Stimulated activated naive CD8-positive, alpha-beta T cell treated with anti-CD3 and anti-CD28 coated beads, Interleukin-15, Interleukin-2, amounts not matched to agents 100 ng/mL and 50 ng/mL, for 24 hours (primary cell): ENCODE data around the gene AGPAT4.
"Not testable (repeated sequence)": the region's sequence is repeated elsewhere in the genome, so short reads cannot be mapped to it uniquely, and the experiment has no call there.

ENCODE experiments used
- H3K27ac Mint-ChIP-seq: one replicate; pipeline ENCODE4 v1.8.0; 2021; ENCODE audit warnings: mild to moderate bottlenecking, mixed read lengths
- H3K27me3 Mint-ChIP-seq: one replicate; pipeline ENCODE4 v1.8.0; 2021; ENCODE audit warnings: mixed read lengths
- H3K36me3 Mint-ChIP-seq: one replicate; pipeline ENCODE4 v1.8.0; 2021; ENCODE audit warnings: low read depth, mixed read lengths
- H3K4me1 Mint-ChIP-seq: one replicate; pipeline ENCODE4 v1.8.0; 2021; ENCODE audit warnings: low read depth, mixed read lengths
- H3K4me3 Mint-ChIP-seq: one replicate; pipeline ENCODE4 v1.8.0; 2021; ENCODE audit warnings: mild to moderate bottlenecking, mixed read lengths
- H3K9me3 Mint-ChIP-seq: one replicate; pipeline ENCODE4 v1.8.0; 2021; ENCODE audit warnings: mixed read lengths

The AGPAT4 gene, protein sequence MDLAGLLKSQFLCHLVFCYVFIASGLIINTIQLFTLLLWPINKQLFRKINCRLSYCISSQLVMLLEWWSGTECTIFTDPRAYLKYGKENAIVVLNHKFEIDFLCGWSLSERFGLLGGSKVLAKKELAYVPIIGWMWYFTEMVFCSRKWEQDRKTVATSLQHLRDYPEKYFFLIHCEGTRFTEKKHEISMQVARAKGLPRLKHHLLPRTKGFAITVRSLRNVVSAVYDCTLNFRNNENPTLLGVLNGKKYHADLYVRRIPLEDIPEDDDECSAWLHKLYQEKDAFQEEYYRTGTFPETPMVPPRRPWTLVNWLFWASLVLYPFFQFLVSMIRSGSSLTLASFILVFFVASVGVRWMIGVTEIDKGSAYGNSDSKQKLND

DNA sequence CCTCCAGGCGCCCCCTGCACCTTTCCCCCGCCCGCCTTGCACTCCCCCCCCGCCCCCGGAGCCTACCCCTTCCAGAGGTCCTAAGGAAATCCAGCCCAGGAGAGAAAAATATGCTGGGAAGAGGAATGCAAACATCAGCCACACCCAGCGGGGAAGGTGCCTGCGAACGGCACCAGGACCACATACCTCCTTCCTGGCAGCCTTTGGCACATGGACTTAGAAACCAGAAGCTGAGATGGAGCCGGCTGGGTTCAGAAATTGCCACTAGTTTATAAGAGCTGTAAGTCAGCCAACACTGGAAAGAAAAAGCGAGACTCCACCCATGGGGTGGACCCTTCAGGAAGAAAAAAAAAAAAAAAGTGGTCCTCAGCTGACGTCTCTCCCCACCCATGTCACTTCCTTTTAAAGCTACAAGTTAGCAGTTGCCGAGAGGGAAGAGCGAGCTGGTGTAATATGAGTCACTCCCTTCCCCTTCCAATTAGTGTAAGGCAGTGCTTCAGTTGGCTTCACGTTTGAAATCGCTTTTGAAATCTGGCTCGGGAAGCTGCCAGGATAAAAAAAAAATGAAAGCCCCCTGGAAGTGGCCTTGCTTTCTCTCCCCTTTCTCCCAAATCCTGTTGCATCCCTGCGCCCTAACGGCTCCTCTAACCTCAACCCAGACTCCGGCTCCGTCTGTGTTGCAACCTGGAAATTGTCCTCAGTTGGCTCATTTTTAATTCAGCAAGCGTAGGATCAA is at the start of gene AGPAT4:
AGPAT4 (minus strand) TSS at position 310 of the 736 bp plus-strand sequence. CDS start 41,848 bp downstream, outside the sequence.
- peak within 1 kb of the TSS; percentile 85 for H3K27ac Mint-ChIP-seq
- peaks cover 23% of the 10 kb centered on the region for H3K4me1 Mint-ChIP-seq
- peak within 1 kb of the TSS; percentile 80 for H3K4me3 Mint-ChIP-seq
- H3K36me3 Mint-ChIP-seq, result peaks cover 4% of the 10 kb centered on the region
- peaks cover 13% of the 10 kb centered on the region for H3K27me3 Mint-ChIP-seq
- no peaks in the 10 kb centered on the region for H3K9me3 Mint-ChIP-seq

DNA sequence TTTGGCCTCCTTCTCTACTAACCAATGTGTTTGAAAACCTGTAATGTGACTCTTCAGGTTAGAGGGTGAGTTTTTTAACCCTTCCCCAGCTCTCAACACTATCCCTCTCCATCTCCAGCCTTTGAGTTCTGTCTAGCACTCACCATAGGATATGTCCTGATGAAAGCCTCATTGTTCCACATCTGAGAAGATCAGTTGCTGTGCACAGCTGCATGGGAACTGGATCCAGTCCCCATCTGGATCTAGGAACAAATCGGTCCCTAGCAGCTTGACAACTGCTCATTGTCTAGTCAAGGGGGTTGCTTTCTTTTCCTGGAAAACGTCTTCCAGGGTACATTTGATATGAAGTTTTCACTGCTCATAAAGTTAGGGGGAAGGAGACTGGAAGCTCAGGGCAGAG is 45.4 kb upstream of the AGPAT4 start:
- H3K27ac Mint-ChIP-seq, result no peak overlapping the region
- no peak overlapping the region for H3K4me3 Mint-ChIP-seq
- H3K9me3 Mint-ChIP-seq, result peaks cover 10% of the 10 kb centered on the region
- H3K4me1 Mint-ChIP-seq, result no peaks in the 10 kb centered on the region
- H3K36me3 Mint-ChIP-seq, result no peaks in the 10 kb centered on the region
- H3K27me3 Mint-ChIP-seq, result peaks cover 3% of the 10 kb centered on the region

DNA sequence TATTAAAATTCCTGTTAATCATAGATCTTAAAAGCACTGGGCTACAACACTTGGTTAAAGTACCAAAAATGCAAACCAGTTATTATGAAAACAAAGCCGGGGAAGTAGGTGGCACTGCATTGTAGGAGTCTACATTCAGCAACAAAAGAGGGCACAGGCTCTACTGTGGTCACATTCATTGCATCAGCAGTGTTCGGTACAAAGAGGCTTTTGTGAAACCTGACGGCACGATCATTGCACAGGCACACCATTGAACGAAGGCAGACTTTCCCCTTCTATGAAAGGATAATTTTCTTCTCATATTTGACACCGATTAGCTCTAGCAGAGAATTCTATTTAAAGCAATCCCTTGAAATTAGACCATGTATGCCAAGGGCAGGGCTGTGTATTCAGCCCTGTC is 44.6 kb upstream of the AGPAT4 start:
- peaks cover 10% of the 10 kb centered on the region for H3K9me3 Mint-ChIP-seq
- H3K36me3 Mint-ChIP-seq, result no peaks in the 10 kb centered on the region
- no peaks in the 10 kb centered on the region for H3K4me1 Mint-ChIP-seq
- H3K27ac Mint-ChIP-seq, result no peak overlapping the region
- peaks cover 3% of the 10 kb centered on the region for H3K27me3 Mint-ChIP-seq
- no peak overlapping the region for H3K4me3 Mint-ChIP-seq

DNA sequence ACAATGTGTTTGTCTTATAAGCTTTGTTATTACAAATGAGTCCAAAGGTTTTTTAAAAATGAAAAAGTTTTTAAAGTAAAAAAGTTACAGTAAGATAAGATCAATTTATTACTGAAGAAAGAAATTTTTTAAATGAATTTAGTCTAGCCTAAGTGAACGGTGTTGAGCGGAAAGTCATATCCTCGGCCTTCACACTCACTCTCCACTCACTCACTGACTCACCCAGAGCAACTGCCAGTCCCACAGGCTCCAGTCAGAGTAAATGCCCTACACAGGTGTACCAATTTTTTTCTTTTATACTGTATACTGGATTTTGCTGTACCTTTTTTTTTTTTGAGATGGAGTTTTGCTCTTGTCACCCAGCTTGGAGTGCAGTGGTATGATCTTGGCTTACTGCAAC is 42.7 kb upstream of the AGPAT4 start:
- peaks cover 3% of the 10 kb centered on the region for H3K27me3 Mint-ChIP-seq
- no peaks in the 10 kb centered on the region for H3K36me3 Mint-ChIP-seq
- H3K27ac Mint-ChIP-seq, result no peak overlapping the region
- peaks cover 5% of the 10 kb centered on the region for H3K9me3 Mint-ChIP-seq
- no peaks in the 10 kb centered on the region for H3K4me1 Mint-ChIP-seq
- H3K4me3 Mint-ChIP-seq, result no peak overlapping the region

DNA sequence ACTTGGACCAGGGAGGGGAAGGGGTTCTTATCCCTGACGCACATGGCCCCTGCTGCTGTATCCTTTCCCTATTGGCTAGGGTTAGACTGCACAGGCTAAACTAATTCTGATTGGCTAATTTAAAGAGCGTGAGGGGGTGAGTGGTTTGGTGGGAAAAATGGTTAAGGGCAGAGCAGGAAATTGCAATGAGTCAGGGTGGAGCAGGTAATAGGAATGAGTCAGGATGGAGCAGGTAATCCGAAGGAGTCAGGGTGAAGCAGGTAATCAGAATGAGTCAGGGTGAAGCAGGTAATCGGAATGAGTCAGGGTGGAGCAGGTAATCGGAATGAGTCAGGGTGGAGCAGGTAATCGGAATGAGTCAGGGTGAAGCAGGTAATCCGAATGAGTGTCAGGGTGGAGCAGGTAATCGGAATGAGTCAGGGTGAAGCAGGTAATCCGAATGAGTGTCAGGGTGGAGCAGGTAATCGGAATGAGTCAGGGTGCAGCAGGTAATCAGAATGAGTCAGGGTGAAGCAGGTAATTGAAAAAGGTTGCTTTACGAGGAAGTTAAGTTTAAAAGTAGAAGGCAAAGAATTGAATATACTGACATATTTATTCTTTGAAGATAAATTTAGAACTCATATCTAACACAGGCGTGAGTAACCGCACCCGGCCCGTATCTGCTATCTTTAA is 41.5 kb upstream of the AGPAT4 start:
- not testable (repeated sequence) for H3K36me3 Mint-ChIP-seq, H3K4me3 Mint-ChIP-seq, H3K27me3 Mint-ChIP-seq

DNA sequence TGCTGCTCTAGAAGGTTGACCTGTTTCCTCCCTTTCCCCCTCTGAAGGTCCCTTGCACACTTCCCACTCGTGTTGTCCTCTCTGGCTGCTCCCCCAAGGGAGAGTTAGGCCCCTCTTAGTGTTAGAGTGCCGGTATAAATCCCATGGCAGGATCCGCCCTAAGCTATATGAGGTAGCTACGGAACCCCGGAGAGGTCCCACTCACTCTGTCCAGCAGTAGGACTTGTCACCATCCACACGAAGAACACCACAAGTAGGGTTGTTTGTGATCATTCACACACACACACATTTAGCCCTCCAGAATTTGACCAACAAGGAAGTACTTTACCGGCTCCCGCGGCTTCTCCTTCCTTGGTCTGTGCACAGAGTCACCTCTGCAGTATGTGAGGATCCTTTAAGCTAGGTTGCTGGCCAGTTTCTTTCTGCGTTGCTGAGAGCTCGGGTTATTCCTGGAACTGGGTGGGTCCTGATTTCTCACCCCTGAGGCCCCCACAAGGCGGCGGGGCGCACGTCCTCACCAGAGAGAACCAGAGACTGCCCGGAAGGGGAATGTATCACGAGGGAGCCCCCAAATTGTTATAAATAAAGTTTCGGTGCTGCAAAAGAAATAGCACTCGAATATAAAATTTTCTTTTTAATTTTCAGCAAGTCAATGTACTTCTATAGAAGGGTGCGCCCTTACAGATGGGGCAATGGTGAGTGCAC is 40.8 kb upstream of the AGPAT4 start:
- not testable (repeated sequence) for H3K27me3 Mint-ChIP-seq, H3K27ac Mint-ChIP-seq, H3K9me3 Mint-ChIP-seq, H3K36me3 Mint-ChIP-seq, H3K4me3 Mint-ChIP-seq, H3K4me1 Mint-ChIP-seq

More for the DNA sequence above, 41.5 kb upstream of the AGPAT4 start:
- not testable (repeated sequence) for H3K4me1 Mint-ChIP-seq, H3K9me3 Mint-ChIP-seq, H3K27ac Mint-ChIP-seq

DNA sequence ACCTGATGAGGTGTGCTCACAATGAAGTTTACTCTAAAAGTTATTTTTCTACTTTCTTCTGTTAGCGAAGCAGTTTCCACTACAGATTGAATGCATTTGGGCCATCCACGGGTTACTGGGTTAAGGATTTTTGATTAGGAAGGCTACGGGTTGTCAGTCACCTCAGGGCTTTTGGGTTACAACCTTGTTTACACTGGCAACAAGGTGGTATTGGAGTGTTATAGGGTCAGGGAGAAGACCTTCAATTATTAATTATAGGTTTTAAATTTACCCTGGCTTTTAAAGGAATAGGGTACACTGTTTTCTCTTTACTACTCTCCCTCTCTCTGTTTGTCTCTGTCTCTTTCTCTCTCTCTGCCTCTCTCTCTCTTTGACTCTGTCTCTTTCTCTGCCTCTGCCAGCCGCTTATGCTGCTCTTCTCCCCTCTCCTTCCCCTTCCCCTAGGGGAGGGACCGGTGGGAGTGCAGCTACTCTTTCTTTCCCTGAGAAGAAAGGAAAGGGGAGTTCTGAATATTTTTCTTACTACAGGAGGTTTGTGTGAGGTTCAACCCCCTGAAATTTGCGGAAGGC is 40.2 kb upstream of the AGPAT4 start:
- no peaks in the 10 kb centered on the region for H3K4me1 Mint-ChIP-seq
- no peaks in the 10 kb centered on the region for H3K36me3 Mint-ChIP-seq
- peaks cover 5% of the 10 kb centered on the region for H3K9me3 Mint-ChIP-seq
- H3K4me3 Mint-ChIP-seq, result no peak overlapping the region
- H3K27me3 Mint-ChIP-seq, result peaks cover 5% of the 10 kb centered on the region
- H3K27ac Mint-ChIP-seq, result no peak overlapping the region

DNA sequence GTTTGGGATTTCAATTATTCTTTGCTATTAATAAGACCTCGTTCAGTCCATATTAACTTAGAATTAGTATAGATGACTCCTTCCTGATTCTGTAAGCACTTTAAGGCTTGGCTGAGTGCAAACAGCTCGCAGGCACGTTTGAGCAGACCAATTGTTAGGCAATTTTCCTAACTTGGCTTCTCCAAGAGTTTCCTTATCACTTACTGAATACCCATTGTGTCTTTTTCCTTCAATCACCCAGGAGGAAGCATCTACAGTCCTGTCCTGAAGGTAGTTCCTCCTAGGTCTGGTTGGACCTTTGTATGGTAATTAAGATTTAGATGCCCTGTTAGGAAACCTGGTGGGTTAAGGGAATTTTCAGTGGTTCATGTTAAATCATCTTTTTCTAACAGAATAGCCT is 39.6 kb upstream of the AGPAT4 start:
- H3K36me3 Mint-ChIP-seq, H3K4me3 Mint-ChIP-seq, H3K27ac Mint-ChIP-seq, H3K27me3 Mint-ChIP-seq, H3K9me3 Mint-ChIP-seq, H3K4me1 Mint-ChIP-seq: not testable (repeated sequence)

DNA sequence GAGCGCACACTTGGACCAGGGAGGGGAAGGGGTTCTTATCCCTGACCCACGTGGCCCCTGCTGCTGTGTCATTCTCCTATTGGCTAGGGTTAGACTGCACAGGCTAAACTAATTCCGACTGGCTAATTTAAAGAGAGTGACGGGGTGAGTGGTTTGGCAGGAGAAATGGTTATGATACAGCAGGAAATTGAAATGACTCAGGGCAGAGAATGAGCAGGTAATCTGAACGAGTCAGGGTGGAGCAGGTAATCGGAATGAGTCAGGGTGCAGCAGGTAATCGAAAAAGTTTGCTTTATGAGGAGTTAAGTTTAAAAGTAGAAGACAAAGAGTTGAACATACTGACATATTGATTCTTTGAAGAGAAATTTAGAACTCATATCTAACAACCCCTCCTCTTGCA is 35.9 kb upstream of the AGPAT4 start:
- not testable (repeated sequence) for H3K4me3 Mint-ChIP-seq, H3K4me1 Mint-ChIP-seq, H3K27me3 Mint-ChIP-seq, H3K9me3 Mint-ChIP-seq, H3K36me3 Mint-ChIP-seq, H3K27ac Mint-ChIP-seq

DNA sequence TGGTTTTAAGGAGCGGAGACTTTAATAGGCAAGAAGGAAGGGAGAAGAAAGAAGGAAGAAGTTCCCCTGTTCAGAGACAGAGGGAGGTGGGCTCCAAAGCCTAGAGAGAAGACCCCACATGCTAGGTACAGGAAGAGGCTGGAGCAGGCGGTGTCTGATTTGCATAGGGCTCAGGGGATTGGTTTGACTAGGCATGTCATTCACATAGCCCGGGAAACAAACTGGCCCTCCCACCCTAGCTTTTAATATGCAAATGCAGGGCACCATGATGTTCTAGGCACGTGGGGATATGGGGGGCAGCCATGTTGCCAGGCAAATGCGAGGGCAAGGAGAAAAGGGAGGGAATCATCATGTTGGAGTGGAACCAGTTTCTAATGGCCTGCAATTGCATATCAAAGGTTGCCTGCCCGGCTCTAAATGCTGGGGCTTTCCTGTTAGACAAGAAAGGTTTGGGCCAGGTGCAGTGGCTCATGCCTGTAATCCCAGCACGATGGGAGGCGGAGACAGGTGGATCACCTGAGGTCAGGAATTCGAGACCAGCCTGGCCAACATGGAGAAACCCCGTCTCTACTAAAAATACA is 34.3 kb upstream of the AGPAT4 start:
- Mint-ChIP-seq H3K27ac (no peak overlapping the region), H3K36me3 (no peaks in the 10 kb centered on the region), H3K4me1 (no peaks in the 10 kb centered on the region), H3K4me3 (no peak overlapping the region), H3K27me3 (peaks cover 5% of the 10 kb centered on the region), H3K9me3 (no peaks in the 10 kb centered on the region)

DNA sequence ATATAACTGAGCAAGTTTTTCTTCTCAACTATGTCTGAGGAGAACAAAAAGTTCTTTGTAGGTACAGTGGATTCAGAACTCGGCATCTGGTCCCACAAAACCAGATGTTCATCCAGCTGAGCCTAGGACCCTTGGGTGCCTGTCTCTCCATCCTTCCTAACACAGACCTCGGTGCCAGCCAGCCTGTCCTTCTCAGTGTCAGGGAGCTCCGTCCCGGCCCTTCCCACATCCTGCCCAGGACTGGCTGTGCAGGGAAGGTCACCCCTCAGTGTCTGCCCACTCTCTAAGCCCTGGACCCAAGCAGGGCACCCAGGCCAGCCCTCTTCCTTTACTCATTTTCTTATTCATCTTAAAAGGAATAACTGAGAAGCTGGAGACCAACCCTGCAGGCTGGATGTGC is 32.0 kb upstream of the AGPAT4 start:
- H3K9me3 Mint-ChIP-seq, result no peaks in the 10 kb centered on the region
- no peaks in the 10 kb centered on the region for H3K36me3 Mint-ChIP-seq
- no peak overlapping the region for H3K4me3 Mint-ChIP-seq
- H3K4me1 Mint-ChIP-seq, result no peaks in the 10 kb centered on the region
- no peak overlapping the region for H3K27ac Mint-ChIP-seq
- H3K27me3 Mint-ChIP-seq, result peaks cover 3% of the 10 kb centered on the region

DNA sequence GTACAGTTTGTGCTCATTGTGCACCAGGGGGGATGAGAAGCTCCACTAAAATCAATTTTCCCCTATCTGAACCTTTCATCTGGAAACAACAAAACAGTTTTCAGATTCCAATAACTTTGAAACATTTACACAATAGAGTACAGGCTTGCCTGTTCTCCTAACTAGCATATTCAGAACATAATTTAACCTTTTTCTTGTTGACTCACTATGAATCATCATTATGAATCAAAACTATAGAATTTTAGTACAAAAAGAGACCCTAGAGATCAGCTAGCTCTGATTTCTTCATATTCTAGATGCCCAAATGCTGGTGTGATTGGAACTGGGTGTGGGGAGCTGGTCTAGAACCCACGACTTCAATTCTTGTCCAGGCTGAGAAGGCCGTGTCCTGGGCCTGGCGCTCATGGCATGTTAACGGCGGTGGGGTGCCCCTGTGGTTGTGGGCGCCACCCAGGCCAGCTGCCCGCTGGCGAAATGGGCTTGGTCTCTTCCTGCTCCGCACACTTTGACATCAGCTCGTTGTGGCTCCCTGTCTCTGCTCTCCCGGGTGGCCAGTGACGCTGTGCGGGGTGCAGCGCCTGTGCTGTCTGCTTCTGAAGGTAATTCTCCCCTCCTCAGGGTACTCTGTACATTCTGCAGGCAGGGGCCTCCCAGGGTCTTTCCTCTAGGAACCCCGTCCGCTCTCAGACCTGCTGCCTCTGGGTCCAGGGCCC is 29.9 kb upstream of the AGPAT4 start:
- Mint-ChIP-seq H3K27me3 (peaks cover 3% of the 10 kb centered on the region), H3K27ac (no peak overlapping the region), H3K9me3 (no peaks in the 10 kb centered on the region), H3K36me3 (no peaks in the 10 kb centered on the region), H3K4me1 (no peaks in the 10 kb centered on the region), H3K4me3 (no peak overlapping the region)

DNA sequence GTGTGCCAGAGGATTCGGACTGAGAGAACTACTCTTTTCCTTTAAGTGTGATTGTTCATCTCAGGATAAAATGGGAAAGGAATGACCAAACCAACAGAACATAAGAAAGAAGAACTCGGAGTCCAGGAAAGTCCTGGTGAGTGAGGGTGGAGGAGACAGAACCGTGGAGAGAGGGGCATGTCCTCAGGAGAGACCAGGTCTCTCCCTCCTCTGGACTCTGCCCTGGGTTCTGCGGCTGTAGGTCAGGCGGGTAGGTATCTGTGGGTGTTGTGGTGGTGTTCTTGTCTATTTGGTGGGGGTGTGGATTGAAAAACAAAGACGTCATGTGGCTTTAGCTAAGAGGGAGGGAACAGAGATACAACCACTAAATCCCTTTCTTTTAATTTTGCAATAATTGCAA is 29.1 kb upstream of the AGPAT4 start:
- no peaks in the 10 kb centered on the region for H3K9me3 Mint-ChIP-seq
- no peaks in the 10 kb centered on the region for H3K4me1 Mint-ChIP-seq
- H3K4me3 Mint-ChIP-seq, result no peak overlapping the region
- H3K36me3 Mint-ChIP-seq, result no peaks in the 10 kb centered on the region
- no peak overlapping the region for H3K27ac Mint-ChIP-seq
- H3K27me3 Mint-ChIP-seq, result peaks cover 3% of the 10 kb centered on the region

DNA sequence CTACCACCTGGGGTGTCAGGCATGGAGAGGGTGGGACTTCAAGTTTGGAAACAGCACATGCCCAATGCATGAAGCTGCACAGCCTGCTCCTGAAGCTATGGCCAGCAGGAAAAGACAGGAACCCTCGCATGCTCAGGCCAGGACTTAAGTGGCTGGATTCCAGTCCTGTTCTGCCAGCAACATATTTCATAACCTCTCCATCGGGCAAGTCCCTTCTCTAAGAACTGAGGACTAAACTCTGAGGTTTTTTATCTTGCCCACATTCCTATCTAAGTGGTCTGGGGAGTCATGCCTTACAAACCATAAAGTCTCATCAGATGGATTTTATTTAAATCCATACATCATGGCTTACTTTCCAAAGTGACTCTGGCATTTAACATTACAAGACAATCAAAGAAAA is 27.5 kb upstream of the AGPAT4 start:
- Mint-ChIP-seq H3K36me3 (no peaks in the 10 kb centered on the region), H3K4me1 (no peaks in the 10 kb centered on the region), H3K4me3 (no peak overlapping the region), H3K27ac (no peak overlapping the region), H3K9me3 (no peaks in the 10 kb centered on the region), H3K27me3 (peaks cover 3% of the 10 kb centered on the region)
